ENCODE data around the gene SLC16A8. TPM values are rescaled to one million over a fixed set of nuclear protein-coding genes. Genes with fewer than 3 reads are reported as not detected.

Gene SLC16A8
- total and polyA plus RNA-seq, 2 of the 13 experiments (the other 11 are each of a cell fraction or from before 2014, with no cell fraction given): not detected

DNA sequence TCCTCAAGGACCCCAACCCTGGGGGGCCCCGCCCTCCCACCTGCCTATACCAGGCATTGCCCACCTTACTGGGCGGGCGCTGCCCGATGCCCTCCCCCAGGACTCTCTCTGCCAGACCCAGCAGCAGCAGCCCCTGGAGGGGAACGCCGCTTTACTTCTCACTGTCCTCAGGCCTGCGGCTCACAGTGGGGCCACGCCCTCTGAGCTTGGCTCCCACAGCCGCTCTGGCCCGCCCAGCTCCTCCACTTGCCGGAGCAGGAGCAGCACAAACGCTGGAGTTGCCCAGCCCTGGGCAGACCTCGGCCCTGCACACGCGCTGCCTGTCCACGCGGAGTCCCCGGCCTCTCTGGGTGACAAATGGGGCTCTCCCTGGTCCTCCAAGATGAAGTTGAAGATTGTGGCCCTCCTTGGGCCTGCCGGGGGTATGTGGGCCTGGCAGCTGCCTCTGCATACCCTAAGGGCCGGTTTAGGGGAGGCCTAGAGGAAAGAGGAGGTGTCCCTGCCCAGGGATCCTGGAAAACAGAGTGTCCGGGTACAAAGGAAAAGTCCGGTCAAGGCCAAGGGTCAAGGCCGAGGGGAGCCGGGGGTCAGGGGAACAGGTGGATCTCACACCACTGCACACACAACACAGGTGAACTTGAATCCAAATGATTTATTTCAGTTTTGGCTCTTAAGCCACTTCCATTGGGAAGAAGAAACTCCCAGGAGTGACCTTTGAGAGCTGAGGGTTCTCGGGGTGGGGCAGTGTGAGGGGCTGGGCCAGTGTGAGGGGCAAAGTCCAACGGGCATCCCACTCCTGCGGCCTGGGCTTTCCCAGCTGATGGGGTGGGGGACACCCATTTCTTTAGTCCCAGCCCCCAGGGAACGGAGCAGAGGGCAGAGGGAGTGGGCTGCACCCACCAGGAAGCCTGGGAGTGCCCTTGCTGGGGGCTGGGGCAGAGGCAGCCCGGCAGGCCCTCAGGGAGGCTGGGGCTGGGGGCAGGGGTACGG is 27.2 kb upstream of the SLC16A8 start (continued):
- TF ChIP-seq, protein P1, sequence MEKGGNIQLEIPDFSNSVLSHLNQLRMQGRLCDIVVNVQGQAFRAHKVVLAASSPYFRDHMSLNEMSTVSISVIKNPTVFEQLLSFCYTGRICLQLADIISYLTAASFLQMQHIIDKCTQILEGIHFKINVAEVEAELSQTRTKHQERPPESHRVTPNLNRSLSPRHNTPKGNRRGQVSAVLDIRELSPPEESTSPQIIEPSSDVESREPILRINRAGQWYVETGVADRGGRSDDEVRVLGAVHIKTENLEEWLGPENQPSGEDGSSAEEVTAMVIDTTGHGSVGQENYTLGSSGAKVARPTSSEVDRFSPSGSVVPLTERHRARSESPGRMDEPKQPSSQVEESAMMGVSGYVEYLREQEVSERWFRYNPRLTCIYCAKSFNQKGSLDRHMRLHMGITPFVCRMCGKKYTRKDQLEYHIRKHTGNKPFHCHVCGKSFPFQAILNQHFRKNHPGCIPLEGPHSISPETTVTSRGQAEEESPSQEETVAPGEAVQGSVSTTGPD (CRISPR knock-in tag; IDR thresholded peaks at IDR 0.05): peak; percentile 89; the same call in 1 of the 2 replicates
- TF ChIP-seq POLR2A (IDR thresholded peaks at IDR 0.05; ENCODE audit: insufficient read depth in 1 of 2, low read depth in 2 of 2, low read length in 2 of 2) (0 out of 4 replicates have a peak, but pooled peaks of 1 of the 2 experiments have one; percentile 19), KDM5B (CRISPR knock-in tag; IDR thresholded peaks at IDR 0.05; ENCODE audit: borderline replicate concordance) (0 out of 2 replicates have a peak, but pooled peaks have one; percentile 16), ZNF512 (CRISPR knock-in tag; IDR thresholded peaks at IDR 0.05) (no peak), ARID4A (CRISPR knock-in tag; IDR thresholded peaks at IDR 0.05; ENCODE audit: borderline replicate concordance) (peak; percentile 72), HIVEP1 (CRISPR knock-in tag; IDR thresholded peaks at IDR 0.05) (peak; percentile 47), FOXA1 (IDR thresholded peaks at IDR 0.05) (no peak), FOXA1 (CRISPR knock-in tag; IDR thresholded peaks at IDR 0.05) (no peak), TARDBP (CRISPR knock-in tag; IDR thresholded peaks at IDR 0.05) (no peak), SP140L (CRISPR knock-in tag; IDR thresholded peaks at IDR 0.05; ENCODE audit: borderline replicate concordance) (no peak), HNF4A (CRISPR knock-in tag; IDR thresholded peaks at IDR 0.05) (peak; percentile 52)
- TF ChIP-seq, protein P2, sequence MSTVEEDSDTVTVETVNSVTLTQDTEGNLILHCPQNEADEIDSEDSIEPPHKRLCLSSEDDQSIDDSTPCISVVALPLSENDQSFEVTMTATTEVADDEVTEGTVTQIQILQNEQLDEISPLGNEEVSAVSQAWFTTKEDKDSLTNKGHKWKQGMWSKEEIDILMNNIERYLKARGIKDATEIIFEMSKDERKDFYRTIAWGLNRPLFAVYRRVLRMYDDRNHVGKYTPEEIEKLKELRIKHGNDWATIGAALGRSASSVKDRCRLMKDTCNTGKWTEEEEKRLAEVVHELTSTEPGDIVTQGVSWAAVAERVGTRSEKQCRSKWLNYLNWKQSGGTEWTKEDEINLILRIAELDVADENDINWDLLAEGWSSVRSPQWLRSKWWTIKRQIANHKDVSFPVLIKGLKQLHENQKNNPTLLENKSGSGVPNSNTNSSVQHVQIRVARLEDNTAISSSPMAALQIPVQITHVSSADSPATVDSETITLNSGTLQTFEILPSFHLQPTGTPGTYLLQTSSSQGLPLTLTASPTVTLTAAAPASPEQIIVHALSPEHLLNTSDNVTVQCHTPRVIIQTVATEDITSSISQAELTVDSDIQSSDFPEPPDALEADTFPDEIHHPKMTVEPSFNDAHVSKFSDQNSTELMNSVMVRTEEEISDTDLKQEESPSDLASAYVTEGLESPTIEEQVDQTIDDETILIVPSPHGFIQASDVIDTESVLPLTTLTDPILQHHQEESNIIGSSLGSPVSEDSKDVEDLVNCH (CRISPR knock-in tag; IDR thresholded peaks at IDR 0.05): no peak
- TF ChIP-seq, protein P3, sequence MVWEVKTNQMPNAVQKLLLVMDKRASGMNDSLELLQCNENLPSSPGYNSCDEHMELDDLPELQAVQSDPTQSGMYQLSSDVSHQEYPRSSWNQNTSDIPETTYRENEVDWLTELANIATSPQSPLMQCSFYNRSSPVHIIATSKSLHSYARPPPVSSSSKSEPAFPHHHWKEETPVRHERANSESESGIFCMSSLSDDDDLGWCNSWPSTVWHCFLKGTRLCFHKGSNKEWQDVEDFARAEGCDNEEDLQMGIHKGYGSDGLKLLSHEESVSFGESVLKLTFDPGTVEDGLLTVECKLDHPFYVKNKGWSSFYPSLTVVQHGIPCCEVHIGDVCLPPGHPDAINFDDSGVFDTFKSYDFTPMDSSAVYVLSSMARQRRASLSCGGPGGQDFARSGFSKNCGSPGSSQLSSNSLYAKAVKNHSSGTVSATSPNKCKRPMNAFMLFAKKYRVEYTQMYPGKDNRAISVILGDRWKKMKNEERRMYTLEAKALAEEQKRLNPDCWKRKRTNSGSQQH (CRISPR knock-in tag; IDR thresholded peaks at IDR 0.05; ENCODE audit: low read depth): 0 out of 2 replicates have a peak, but pooled peaks have one; percentile 24
- TF ChIP-seq, protein P4, sequence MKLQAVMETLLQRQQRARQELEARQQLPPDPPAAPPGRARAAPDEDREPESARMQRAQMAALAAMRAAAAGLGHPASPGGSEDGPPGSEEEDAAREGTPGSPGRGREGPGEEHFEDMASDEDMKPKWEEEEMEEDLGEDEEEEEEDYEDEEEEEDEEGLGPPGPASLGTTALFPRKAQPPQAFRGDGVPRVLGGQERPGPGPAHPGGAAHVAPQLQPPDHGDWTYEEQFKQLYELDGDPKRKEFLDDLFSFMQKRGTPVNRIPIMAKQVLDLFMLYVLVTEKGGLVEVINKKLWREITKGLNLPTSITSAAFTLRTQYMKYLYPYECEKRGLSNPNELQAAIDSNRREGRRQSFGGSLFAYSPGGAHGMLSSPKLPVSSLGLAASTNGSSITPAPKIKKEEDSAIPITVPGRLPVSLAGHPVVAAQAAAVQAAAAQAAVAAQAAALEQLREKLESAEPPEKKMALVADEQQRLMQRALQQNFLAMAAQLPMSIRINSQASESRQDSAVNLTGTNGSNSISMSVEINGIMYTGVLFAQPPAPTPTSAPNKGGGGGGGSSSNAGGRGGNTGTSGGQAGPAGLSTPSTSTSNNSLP (IDR thresholded peaks at IDR 0.05; ENCODE audit: low read depth, low read length): no peak
